H1 (cell line): ENCODE data around the gene AQP6. TPM values are rescaled to one million over a fixed set of nuclear protein-coding genes. Genes with fewer than 3 reads are reported as not detected.

Experiments
- CTCF ChIA-PET: fragments of 300-600 bp; sonication (Branson Sonifier 250); formaldehyde crosslinking; loops from one replicate; lab custom pipeline; 2021; ENCODE audit not compliant: partially characterized antibody; lab: Charles Lee
- POLR2A ChIA-PET: fragments of 300-600 bp; sonication (Branson Sonifier 250); formaldehyde crosslinking; loops from one replicate; lab custom pipeline; 2021; ENCODE audit warnings: inconsistent platforms; ENCODE audit not compliant: partially characterized antibody; lab: Charles Lee
- DNase-seq, 2 experiments: peaks; one replicate each; pipeline versions ENCODE4 v3.0.0 to v3.0.0-alpha.2; 2010 to 2022; ENCODE audit warnings: low spot score in 2 of 2, low read depth in 1 of 2, mixed read lengths in 1 of 2
- FAIRE-seq: peaks from 2 replicates; lab custom pipeline; 2011; peaks lifted over from hg19 to GRCh38; lab: Jason Lieb, UNC
- H2AFZ ChIP-seq: 2 replicates; pipeline ENCODE4 v1.8.1; 2012; ENCODE audit warnings: low read length, inconsistent platforms
- H2AK5ac ChIP-seq: 2 replicates; pipeline ENCODE4 v1.6.1; 2013; ENCODE audit warnings: low read depth, low read length
- H2BK120ac ChIP-seq: replicated peaks from 2 replicates; pipeline ENCODE3; 2013; ENCODE audit warnings: low read depth, low read length, inconsistent platforms
- H2BK12ac ChIP-seq: 2 replicates; pipeline ENCODE4 v1.6.1; 2013; ENCODE audit warnings: low read depth, low read length
- H2BK15ac ChIP-seq: 2 replicates; pipeline ENCODE4 v1.6.1; 2013; ENCODE audit warnings: low read length
- H2BK20ac ChIP-seq: 2 replicates; pipeline ENCODE4 v1.6.1; 2013; ENCODE audit warnings: low read length
- H2BK5ac ChIP-seq: 2 replicates; pipeline ENCODE4 v1.6.1; 2013; ENCODE audit warnings: low read depth, low read length
- H3K14ac ChIP-seq: 2 replicates; pipeline ENCODE4 v1.6.1; 2013; ENCODE audit warnings: inconsistent platforms; ENCODE audit not compliant: insufficient read length
- H3K18ac ChIP-seq: 2 replicates; pipeline ENCODE4 v1.6.1; 2013; ENCODE audit warnings: low read length; ENCODE audit errors: extremely low read depth
- H3K23ac ChIP-seq: 2 replicates; pipeline ENCODE4 v1.6.1; 2013; ENCODE audit warnings: inconsistent platforms; ENCODE audit not compliant: insufficient read length
- H3K23me2 ChIP-seq: 2 replicates; pipeline ENCODE4 v1.6.1; 2013; ENCODE audit warnings: low read depth, low read length
- H3K27ac ChIP-seq: 2 replicates; pipeline ENCODE4 v1.6.1; 2011; ENCODE audit warnings: low read depth, low read length, inconsistent platforms
- H3K27me3 ChIP-seq, 4 experiments: replicated peaks in 1 of 4; 1 replicate in 1 of 4; 2 replicates in 3 of 4; pipeline versions ENCODE4 v1.6.1 to v1.8.1; 2011 to 2013; ENCODE audit warnings: low read length in 3 of 4, mild to moderate bottlenecking in 3 of 4, inconsistent platforms in 2 of 4, mixed read lengths in 2 of 4, moderate library complexity in 1 of 4; ENCODE audit not compliant: control insufficient read depth in 3 of 4, insufficient read depth in 3 of 4; ENCODE audit errors: extremely low read depth in 1 of 4
- H3K36me3 ChIP-seq, 4 experiments: 2 replicates each; pipeline versions ENCODE4 v1.6.1 to v1.8.1; 2011 to 2013; ENCODE audit warnings: mild to moderate bottlenecking in 4 of 4, low read length in 3 of 4, moderate library complexity in 2 of 4, control low read depth in 1 of 4, inconsistent platforms in 1 of 4; ENCODE audit not compliant: insufficient read depth in 4 of 4, control insufficient read depth in 2 of 4
- H3K4ac ChIP-seq: replicated peaks from 2 replicates; pipeline ENCODE3; 2013; ENCODE audit warnings: low read length, low read depth, mixed read lengths, inconsistent platforms; ENCODE audit not compliant: insufficient read length
- H3K4me1 ChIP-seq, 4 experiments: replicated peaks in 1 of 4; 1 replicate in 1 of 4; 2 replicates in 3 of 4; pipeline versions ENCODE4 v1.6.1 to v1.8.1; 2011 to 2013; ENCODE audit warnings: low read length in 3 of 4, inconsistent platforms in 2 of 4, mixed read lengths in 1 of 4; ENCODE audit not compliant: insufficient read depth in 4 of 4, control insufficient read depth in 3 of 4
- H3K4me2 ChIP-seq, 2 experiments: 2 replicates each; pipeline versions ENCODE4 v1.6.1 to v1.8.1; 2011 to 2013; ENCODE audit warnings: low read depth in 2 of 2, low read length in 2 of 2, control low read depth in 1 of 2, inconsistent platforms in 1 of 2, mild to moderate bottlenecking in 1 of 2; ENCODE audit not compliant: insufficient read depth in 1 of 2
- H3K4me3 ChIP-seq, 4 experiments: fragments of 200-600, 300-600 bp in 1 of 4; sonication (generic), shearing (Covaris generic), sonication (Bioruptor Twin) in 1 of 4; 2 replicates each; pipeline versions ENCODE4 v1.5.1 to v1.8.1; 2011 to 2016; ENCODE audit warnings: low read length in 4 of 4, low read depth in 3 of 4, control low read depth in 2 of 4, inconsistent platforms in 2 of 4, mild to moderate bottlenecking in 2 of 4, mixed read lengths in 1 of 4, moderate library complexity in 1 of 4; ENCODE audit not compliant: insufficient read depth in 2 of 4; ENCODE audit errors: extremely low read depth in 1 of 4
- H3K56ac ChIP-seq: replicated peaks from 2 replicates; pipeline ENCODE3; 2013; ENCODE audit warnings: low read depth, mild to moderate bottlenecking, mixed read lengths, low read length, inconsistent platforms; ENCODE audit not compliant: insufficient read length
- H3K79me1 ChIP-seq: 2 replicates; pipeline ENCODE4 v1.6.1; 2013; ENCODE audit warnings: low read depth, low read length, control low read depth
- H3K79me2 ChIP-seq, 2 experiments: 2 replicates each; pipeline versions ENCODE4 v1.6.1 to v1.8.1; 2012 to 2013; ENCODE audit warnings: low read length in 2 of 2, mild to moderate bottlenecking in 2 of 2, inconsistent platforms in 1 of 2; ENCODE audit not compliant: insufficient read depth in 2 of 2, control insufficient read depth in 1 of 2
- H3K9ac ChIP-seq, 4 experiments: replicated peaks in 1 of 4; 1 replicate in 1 of 4; 2 replicates in 3 of 4; pipeline versions ENCODE4 v1.6.1 to v1.8.1; 2011 to 2013; ENCODE audit warnings: low read depth in 3 of 4, low read length in 3 of 4, control low read depth in 2 of 4, mild to moderate bottlenecking in 2 of 4, moderate library complexity in 2 of 4, inconsistent platforms in 1 of 4; ENCODE audit errors: extremely low read depth in 1 of 4
- H3K9me3 ChIP-seq, 2 experiments: 2 replicates each; pipeline versions ENCODE4 v1.6.1 to v1.8.1; 2012 to 2013; ENCODE audit warnings: mild to moderate bottlenecking in 2 of 2, moderate library complexity in 2 of 2, control low read depth in 1 of 2, inconsistent platforms in 1 of 2, low read depth in 1 of 2, low read length in 1 of 2, mixed read lengths in 1 of 2; ENCODE audit not compliant: insufficient read depth in 2 of 2
- H4K20me1 ChIP-seq, 2 experiments: replicated peaks in 1 of 2; 2 replicates each; pipeline versions ENCODE3 to v1.8.1; 2011 to 2013; ENCODE audit warnings: inconsistent platforms in 2 of 2, low read length in 2 of 2, mild to moderate bottlenecking in 1 of 2; ENCODE audit not compliant: insufficient read depth in 2 of 2, control insufficient read depth in 1 of 2
- H4K5ac ChIP-seq: 2 replicates; pipeline ENCODE4 v1.6.1; 2013; ENCODE audit warnings: low read length, low read depth, mixed read lengths, inconsistent platforms; ENCODE audit not compliant: insufficient read length
- H4K8ac ChIP-seq: 2 replicates; pipeline ENCODE4 v1.8.0; 2013; ENCODE audit warnings: mild to moderate bottlenecking, moderate library complexity, low read length, inconsistent platforms; ENCODE audit not compliant: insufficient read depth; ENCODE audit errors: extremely low read depth
- H4K91ac ChIP-seq: replicated peaks from 2 replicates; pipeline ENCODE3; 2013; ENCODE audit warnings: low read length, mixed read lengths, inconsistent platforms; ENCODE audit not compliant: insufficient read length
- CREB1 ChIP-seq: IDR thresholded peaks from 2 replicates; pipeline ENCODE4 v1.6.1; 2012; ENCODE audit warnings: inconsistent platforms
- EP300 ChIP-seq, 2 experiments: IDR thresholded peaks; 1 replicate in 1 of 2; 2 replicates in 1 of 2; pipeline ENCODE4 v1.6.1; 2011 to 2012; ENCODE audit warnings: low read depth in 2 of 2, low read length in 2 of 2, mild to moderate bottlenecking in 2 of 2, borderline replicate concordance in 1 of 2, inconsistent platforms in 1 of 2, moderate library complexity in 1 of 2
- MAFK ChIP-seq: IDR thresholded peaks from 2 replicates; pipeline ENCODE4 v1.6.1; 2012; ENCODE audit warnings: low read depth, mild to moderate bottlenecking, improper control_type of control experiment, low read length
- POU5F1 ChIP-seq: IDR thresholded peaks from 2 replicates; pipeline ENCODE4 v1.6.1; 2011; ENCODE audit warnings: low read depth, mild to moderate bottlenecking, low read length, moderate library complexity
- SIRT6 ChIP-seq: IDR thresholded peaks from one replicate; pipeline ENCODE4 v1.7.1; 2012; ENCODE audit warnings: low read length, inconsistent platforms
- WGBS, 2 experiments: shearing (Covaris generic) in 1 of 2; methylation state at CpG; one replicate each; pipeline versions ENCODE4 v1.1.6 to v1.1.7; 2013 to 2015; ENCODE audit warnings: low lambda C conversion rate in 2 of 2, mixed read lengths in 2 of 2, inconsistent platforms in 1 of 2, low coverage in 1 of 2, missing lambda C conversion rate in 1 of 2; ENCODE audit not compliant: insufficient replicate concordance in 2 of 2, insufficient coverage in 1 of 2, insufficient read length in 1 of 2; ENCODE audit errors: extremely low coverage in 1 of 2, missing lambda C conversion rate in 1 of 2; 5-methylcytosine and 5-hydroxymethylcytosine counted together
- polyA plus RNA-seq, 7 experiments: library from polyadenylated mRNA; depleted of rRNA in 3 of 7; stranded (reverse) in 5 of 7; unstranded in 2 of 7; fragments of >200 nt in 5 of 7; fragments of 200-250 nt in 2 of 7; gene quantifications; 1 replicate in 5 of 7; 2 replicates in 1 of 7; 4 replicates in 1 of 7; pipeline versions ENCODE4 v1.2.1 to v1.2.3, GENCODE V29; 2011 to 2013; ENCODE audit warnings: missing spikeins in 2 of 7, mixed read lengths in 2 of 7
- total RNA-seq: library from RNA; stranded (reverse); fragmentation: NEBNext Ultra II Directional; extraction: Animal tissue kit (Norgen Biotek cat#: 25700); gene quantifications from 2 replicates; pipeline ENCODE4 v1.2.1, GENCODE V29; 2021
- TF ChIP-seq, protein P1 (sequence below): IDR thresholded peaks from 2 replicates; pipeline ENCODE4 v1.6.1; 2012; ENCODE audit warnings: low read length, inconsistent platforms

The AQP6 gene
- total and polyA plus RNA-seq, 2 of the 8 experiments (the other 6 are each of a cell fraction or from before 2014, with no cell fraction given) = 0.03 to 0.17 TPM

DNA sequence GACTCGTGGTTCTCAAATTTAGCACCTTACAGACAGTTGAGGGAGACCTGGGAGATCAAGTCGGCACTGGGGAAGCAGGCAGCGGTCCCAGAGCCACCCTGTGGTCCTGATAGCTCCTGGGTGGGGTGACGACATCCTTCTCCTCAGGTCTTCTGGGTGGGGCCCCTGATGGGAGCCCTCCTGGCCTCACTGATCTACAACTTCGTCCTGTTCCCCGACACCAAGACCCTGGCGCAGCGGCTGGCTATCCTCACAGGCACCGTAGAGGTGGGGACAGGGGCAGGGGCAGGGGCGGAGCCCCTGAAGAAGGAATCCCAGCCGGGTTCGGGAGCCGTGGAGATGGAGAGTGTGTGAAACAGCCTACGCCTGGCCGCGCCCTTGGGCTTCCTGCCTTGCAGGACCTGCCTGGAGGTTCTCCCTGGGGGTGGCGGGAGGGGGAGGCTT is 2.6 kb downstream of the AQP6 start:
- H3K23ac ChIP-seq = no peak overlapping the region
- H4K91ac ChIP-seq = no peak overlapping the region
- H3K4ac ChIP-seq = no peak overlapping the region
- H2BK120ac ChIP-seq = no peak overlapping the region
- H3K79me2 ChIP-seq = no peaks in the 10 kb centered on the region
- H3K79me1 ChIP-seq = no peaks in the 10 kb centered on the region
- no peak overlapping the region for H3K9ac ChIP-seq
- H3K27me3 ChIP-seq = no peaks in the 10 kb centered on the region
- WGBS, 2 experiments = 82% methylated on average over 11 of the region's 17 CpGs; no CpG with 5 or more reads in 1 of the 2 experiments
- H2AK5ac ChIP-seq = no peak overlapping the region
- H2AFZ ChIP-seq = no peak overlapping the region
- ChIA-PET CTCF (interaction anchor here (0.6 to 23.0 kb wide), 13 partner anchors 5 to 332 kb away, joined by 3 to 420 read pairs (median 5); partner anchors contain the start of genes AQP5, AQP6 and ASIC1), POLR2A (no interaction called here)
- no peak overlapping the region for H3K4me3 ChIP-seq
- H3K18ac ChIP-seq = no peak overlapping the region; the same call in 1 of the 2 replicates
- H3K4me2 ChIP-seq = no peak overlapping the region
- peaks cover 0 to 9% (median 3%) of the 10 kb centered on the region in 4 experiments; a peak in 4 of 7 replicates for H3K4me1 ChIP-seq
- no peak overlapping the region for H2BK5ac ChIP-seq
- H2BK20ac ChIP-seq = no peak overlapping the region
- no peak for TF ChIP-seq POU5F1
- TF ChIP-seq, protein P1, sequence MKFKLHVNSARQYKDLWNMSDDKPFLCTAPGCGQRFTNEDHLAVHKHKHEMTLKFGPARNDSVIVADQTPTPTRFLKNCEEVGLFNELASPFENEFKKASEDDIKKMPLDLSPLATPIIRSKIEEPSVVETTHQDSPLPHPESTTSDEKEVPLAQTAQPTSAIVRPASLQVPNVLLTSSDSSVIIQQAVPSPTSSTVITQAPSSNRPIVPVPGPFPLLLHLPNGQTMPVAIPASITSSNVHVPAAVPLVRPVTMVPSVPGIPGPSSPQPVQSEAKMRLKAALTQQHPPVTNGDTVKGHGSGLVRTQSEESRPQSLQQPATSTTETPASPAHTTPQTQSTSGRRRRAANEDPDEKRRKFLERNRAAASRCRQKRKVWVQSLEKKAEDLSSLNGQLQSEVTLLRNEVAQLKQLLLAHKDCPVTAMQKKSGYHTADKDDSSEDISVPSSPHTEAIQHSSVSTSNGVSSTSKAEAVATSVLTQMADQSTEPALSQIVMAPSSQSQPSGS = no peak
- no peak for TF ChIP-seq SIRT6
- no peak for TF ChIP-seq EP300 (IDR thresholded peaks at IDR 0.05; ENCODE audit: borderline replicate concordance in 1 of 2, low read depth in 2 of 2, low read length in 2 of 2)
- TF ChIP-seq CREB1 = no peak
- no peak for TF ChIP-seq MAFK
- no peak overlapping the region for H3K56ac ChIP-seq
- H3K36me3 ChIP-seq = no peaks in the 10 kb centered on the region
- H3K9me3 ChIP-seq = no peaks in the 10 kb centered on the region
- H3K14ac ChIP-seq = no peak overlapping the region
- peak in 1 of 2 experiments; percentile 59 for DNase-seq
- no peak overlapping the region for H4K5ac ChIP-seq
- no peak overlapping the region for H4K8ac ChIP-seq
- H3K27ac ChIP-seq = no peak overlapping the region
- no peaks in the 10 kb centered on the region for H4K20me1 ChIP-seq
- no peak overlapping the region for H2BK15ac ChIP-seq
- no peak for FAIRE-seq
- no peak overlapping the region for H2BK12ac ChIP-seq
- no peaks in the 10 kb centered on the region for H3K23me2 ChIP-seq
